ENCODE measurements around the gene TMTC3.
"Not testable (repeated sequence)": the region's sequence is repeated elsewhere in the genome, so short reads cannot be mapped to it uniquely, and the experiment has no call there.

Gene TMTC3

DNA sequence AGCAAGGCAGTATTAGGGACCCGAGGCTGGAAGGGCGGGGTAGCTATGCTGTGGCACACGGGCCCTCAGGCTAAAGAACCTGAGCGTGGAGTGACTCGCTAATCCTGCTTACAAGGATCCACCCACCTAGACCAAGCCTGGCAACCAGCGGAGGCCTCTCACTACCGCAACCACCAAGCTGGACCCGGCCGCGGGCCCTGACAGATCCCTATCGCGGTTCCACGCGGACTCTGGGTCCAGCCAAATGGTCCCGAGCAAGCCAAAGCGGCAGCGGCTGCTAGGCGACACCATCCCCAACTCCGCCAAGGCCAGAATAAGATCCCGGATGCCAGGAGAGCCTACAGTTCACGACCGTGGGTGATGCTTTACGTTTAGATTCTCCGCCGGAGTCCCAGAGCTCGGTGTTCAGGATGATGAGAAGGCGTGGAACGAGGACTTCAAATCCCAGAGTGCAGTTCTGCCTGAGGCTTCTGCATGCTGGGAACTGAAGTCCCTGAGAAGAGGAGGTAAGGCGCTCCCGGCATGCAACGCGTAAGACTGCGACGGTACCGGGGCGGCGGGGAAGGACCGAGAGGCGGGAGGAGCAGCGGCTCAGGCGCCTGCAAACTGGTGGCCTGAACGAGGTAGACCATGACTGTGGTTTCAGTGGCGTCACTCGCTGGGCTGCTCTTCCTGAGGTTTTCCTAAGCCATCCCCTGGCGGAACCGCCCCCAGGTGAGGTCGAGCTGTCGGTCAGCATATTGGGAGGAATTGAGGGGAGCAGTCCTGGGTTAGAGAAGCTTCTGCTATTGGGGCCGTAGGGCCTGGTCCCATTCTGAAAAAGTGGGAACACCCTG lies at the start of gene TMTC3, which contains the start of gene CEP290:
Gene TMTC3 (plus strand): TSS at position 534 of the 836 bp plus-strand sequence. CDS start 6,009 bp downstream, outside the sequence.
Gene CEP290 (minus strand): TSS at position 315 of the 836 bp plus-strand sequence. CDS start 781 bp downstream, outside the sequence.
- peak; percentile 98 for DNase-seq (ENCODE audit: low spot score)

DNA sequence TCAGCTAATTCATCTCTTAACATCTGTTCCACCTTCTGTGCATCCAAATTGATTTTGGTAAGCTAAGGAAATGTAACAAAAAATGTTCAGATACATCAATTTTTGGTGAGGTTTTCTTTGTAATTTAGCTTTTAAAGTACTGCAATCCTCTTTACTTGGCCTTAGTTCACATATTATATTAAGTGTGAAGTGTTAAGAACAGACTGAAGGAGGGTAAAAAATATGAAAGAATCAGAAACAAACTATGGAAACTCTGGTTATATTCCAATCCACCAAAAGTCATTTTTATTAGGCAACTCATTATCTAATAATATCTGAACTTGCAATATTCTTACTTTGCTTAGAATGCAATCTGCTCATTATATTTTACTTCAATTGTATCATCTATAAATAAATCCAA lies 49.3 kb upstream of the TMTC3 start:
- DNase-seq (ENCODE audit: low spot score): no peak

DNA sequence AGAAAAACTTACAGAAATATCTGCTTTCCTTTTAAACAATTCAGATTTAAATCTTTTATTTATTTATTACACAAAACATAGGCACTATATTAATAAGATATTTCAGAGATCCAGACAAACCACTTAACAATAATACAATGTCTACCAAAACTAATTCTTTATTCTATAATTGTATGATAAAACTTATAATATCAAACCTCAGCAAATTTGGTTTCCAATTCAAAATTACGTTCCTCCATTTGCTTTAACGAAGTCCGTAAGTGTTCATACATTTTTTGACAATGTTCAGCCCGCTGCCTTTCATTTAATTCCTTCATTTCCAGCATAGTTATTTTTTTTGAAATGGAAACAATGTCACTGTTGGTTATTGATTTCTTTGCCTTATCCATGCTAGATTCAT lies 48.5 kb upstream of the TMTC3 start:
- DNase-seq (ENCODE audit: low spot score): no peak

DNA sequence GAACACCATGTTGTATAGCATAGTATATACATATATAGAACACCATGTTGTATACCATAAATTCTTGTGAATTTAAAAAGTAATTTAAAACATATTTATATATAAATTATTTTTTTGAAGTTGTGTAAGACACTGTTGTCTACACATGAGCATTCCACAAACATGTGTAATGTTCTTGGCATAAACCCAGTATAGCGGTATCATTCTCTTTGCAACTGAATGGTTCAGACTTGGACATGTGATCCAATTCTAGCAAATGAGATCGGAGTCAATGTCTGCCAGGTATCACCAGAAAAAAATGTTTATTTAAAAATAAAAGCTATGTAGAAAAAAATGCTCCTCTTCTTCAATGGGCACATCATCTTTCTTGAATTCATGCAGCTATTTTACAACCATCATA lies 34.1 kb upstream of the TMTC3 start:
- DNase-seq (ENCODE audit: low spot score): no peak

DNA sequence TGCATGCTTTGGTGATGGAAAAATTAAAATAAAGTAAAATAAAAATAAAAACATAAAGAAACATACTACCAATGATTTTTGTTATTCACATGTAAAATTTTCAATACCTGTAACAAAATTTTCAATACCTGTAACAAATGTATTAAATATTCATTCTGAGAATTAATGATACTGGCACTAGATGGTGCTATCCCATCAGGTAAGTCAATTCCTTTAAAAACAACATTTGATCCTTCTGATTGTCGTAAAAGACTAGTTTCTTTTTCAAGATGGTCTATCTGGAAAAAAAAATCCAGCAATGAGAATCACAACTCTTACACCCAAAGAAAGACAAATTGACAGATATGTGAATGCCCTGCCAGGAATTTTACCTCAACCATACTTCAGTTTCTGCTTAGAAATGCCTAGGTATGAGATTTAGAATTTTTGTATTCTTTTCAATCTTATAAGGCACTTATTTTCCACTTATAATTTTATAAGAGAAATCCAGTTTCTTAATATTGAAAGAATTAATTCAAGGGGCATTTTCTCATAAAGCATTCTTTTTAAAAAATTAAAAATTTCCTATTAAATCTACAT lies 30.9 kb upstream of the TMTC3 start:
- DNase-seq (ENCODE audit: low spot score): no peak

DNA sequence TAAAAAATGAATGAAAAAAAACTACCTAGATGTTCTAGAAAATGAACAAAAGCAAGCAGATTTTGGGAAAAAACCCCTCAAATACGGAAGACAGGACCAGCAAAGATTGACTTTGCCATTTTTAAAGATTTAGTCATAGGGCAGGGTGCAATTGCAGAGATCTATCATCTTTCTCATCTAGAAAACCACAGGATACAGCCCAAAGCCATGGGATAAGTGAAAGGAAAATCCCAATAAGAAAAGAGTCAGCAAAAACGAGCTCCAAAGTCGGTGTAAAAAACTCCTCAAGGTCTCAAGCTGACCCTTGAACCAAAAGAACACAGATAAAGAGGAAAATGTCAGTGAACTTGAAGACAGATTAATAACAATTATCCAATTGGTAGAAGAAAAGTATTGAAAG lies 28.2 kb upstream of the TMTC3 start:
- no peak for DNase-seq (ENCODE audit: low spot score)

DNA sequence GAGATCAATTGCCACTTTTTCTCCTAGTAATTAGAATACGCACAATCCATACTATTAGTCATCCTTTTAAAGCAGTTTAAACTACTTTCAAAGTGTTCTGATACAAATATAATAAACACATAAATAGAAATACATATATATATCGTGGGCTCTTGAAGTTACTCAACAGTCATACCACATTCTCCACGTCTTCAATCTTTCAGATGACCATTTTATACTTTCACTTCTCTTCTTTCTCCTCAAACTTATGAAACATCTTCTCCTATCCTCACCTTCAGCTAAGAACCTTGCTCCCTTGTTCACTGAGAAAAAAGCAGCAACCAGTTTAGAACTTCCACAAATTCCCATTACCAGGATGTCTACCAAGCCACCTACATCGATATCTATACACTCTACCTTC lies 19.4 kb upstream of the TMTC3 start:
- DNase-seq (ENCODE audit: low spot score): no peak

DNA sequence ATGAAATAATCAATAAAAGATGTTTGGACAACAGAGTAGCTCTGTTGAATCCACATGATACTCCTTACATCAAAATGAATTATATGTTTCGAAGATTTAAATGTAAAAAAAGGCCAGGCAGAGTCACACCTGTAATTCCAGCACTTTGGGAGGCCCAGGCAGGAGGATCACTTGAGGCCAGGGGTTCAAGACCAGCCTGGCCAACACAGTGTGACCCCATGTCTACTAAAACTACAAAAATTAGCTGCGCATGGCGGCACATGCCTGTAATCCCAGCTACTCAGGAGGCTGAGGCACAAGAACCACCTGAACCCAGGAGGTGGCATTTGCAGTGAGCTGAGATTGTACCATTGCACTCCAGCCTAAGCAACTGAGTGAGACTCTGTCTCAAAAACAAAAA lies 15.0 kb upstream of the TMTC3 start:
- no peak for DNase-seq (ENCODE audit: low spot score)

DNA sequence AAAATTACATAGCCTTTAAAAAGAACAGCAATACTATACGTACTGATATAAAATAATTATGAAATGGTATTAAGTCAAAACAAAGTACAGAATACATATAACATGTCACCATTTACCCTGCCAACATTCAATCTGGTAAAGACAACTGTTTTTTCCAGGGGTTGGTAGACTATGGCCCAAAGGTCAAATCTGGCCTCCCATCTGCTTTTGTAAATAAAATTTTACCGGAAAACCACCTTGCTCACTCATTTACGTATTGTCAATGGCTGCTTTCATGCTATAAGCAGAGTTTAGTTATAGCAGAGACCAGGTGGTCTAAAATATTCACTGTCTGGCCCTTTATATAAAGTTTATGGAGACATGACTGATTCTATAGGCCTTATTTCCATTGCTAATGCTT lies 14.3 kb upstream of the TMTC3 start:
- no peak for DNase-seq (ENCODE audit: low spot score)

DNA sequence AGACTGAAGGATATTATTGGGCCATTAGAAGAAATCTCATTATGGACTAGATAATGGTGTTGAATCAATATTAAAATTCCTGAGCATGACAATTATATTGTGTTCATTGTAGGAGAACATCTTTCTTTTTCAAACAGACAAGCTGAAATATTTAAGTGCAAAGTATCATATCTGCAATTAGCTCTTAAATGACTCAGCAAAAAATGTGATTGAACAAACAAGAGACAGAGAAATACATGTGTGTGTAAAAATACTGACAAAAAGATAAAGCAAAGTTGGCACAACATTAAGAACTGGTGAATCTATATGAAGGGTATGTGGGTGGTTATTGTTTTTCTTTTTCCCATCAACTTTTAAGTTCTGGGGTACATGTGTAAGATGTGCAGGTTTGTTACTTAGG lies 9.7 kb upstream of the TMTC3 start:
- no peak for DNase-seq (ENCODE audit: low spot score)

DNA sequence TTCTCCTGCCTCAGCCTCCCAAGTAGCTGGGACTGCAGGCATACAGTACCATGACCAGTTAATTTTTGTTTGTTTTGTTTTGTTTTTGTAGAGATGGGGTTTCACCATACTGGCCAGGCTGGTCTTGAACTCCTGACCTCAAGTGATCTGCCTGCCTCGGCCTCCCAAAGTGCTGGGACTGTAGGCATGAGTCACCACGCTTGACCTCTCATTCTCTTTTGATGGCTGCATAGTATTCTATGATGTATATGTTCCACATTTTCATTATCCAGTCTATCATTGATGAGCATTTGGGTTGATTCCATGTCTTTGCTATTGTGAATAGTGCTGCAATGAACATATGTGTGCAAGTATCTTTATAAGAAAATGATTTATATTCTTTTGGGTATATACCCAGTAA lies 8.9 kb upstream of the TMTC3 start:
- not testable (repeated sequence) for DNase-seq (ENCODE audit: low spot score)

DNA sequence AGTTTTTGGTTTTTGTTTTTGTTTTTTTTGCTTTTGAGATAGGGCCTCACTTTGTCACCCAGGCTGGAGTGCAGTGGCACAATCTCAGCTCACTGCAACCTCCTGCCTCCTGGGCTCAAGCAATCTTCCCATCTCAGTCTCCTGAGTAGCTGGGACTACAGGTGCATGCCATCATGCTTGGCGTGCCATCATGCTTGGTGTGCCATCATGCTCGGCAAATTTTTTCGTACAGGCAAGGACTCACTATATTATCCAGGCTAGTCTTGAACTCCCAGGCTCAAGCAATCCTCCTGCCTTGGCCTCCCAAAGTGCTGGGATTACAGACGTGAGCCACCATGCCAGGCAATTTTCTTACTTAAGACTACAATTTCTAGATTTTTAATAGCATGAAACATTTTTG lies 2.4 kb upstream of the TMTC3 start:
- DNase-seq (ENCODE audit: low spot score): not testable (repeated sequence)

DNA sequence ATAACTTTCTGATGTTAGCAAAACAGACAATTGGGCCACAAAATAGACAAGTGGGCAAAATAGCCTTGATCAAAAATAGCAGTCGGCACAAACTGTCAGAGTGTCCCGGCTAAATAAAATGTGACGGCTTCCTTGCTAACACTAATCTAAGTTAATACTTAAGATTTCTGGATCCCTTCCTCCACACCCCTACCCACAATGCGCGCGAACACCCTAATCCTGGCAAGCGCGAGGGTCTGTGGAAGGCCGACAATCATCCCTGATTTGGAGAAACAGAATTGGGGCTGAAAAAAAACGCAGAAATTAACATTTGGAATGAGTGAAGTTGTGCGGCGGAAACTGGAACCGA lies 708 bp upstream of the TMTC3 start:
- DNase-seq (ENCODE audit: low spot score): no peak

DNA sequence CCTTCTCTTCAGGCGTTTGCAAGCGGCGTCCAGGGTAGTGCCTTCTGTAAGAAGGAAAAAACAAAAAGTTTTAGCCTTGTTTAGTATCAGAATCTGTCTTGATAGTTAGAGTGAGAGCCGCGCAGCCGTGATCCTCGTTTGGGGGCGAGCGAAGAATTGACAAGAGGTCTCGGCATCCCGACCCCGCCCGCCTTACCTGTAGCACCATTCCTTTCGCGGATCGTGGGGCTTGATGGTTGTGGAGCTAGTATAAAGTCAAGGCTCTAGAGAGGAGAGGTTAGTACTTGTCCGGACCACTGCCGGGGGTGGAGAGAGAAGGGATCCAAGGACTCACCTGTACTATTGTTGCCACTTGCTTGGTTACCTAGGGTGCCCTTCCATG lies 494 bp downstream of the TMTC3 start:
- no peak for DNase-seq (ENCODE audit: low spot score)

DNA sequence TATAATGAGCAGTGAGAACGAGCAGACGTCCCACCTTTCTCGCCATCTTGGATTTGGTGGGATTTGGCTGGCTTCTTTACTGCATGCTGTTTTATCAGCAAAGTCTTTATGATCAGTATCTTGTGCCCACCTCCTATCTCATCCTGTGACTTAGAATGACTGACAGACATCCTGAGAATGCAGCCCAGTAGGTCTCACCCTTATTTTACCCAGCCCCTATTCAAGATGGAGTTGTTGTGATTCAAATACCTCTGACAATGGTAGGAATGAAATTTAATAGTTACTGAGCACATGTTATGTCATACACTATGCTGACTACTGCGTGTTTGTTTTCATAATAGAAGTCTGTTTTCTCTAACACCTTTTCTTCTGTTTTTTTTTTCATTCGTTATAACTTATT lies 1.9 kb downstream of the TMTC3 start:
- DNase-seq (ENCODE audit: low spot score): no peak

DNA sequence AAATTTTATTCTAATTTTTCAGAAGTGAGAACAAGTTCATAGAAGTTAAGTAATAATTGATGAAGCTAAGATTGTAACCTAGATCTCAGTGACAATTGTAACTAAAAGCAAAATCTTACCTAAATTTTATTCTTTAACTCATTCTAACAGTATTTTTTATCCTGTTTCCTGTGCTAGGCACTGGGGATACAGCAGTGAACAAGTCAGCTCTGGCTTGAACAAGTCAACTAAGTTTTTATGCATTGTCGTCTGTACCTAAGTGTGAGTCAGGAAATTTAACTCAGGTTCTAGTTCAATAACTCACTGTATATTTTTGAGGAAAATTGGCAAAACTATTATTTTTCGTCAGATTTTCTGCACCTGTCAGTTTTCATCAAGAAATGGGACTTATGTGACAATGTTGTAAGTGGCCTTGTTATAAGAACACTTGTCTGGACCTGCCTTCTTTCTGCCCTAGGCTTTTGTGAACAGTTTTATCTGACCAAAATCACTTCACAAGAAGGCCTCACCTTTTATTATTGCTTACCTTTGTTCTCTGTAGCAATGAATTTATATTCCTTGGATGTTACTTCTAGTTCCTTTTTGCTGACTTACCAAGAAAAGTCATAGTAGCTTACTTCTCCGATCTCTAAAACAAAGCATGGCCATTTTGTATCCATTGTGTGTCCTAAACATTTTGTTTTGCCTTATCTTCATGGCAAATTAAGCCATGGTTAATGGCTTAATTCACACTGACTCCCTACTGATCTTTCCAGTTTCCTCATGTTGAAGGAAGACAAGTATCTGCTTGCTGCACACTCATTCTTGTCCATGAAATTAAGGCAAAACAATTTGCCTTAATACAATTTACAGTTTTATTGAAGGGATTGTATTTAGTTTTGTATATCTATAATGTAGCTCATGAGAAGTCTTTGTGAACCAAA lies 2.7 kb downstream of the TMTC3 start:
- no peak for DNase-seq (ENCODE audit: low spot score)

DNA sequence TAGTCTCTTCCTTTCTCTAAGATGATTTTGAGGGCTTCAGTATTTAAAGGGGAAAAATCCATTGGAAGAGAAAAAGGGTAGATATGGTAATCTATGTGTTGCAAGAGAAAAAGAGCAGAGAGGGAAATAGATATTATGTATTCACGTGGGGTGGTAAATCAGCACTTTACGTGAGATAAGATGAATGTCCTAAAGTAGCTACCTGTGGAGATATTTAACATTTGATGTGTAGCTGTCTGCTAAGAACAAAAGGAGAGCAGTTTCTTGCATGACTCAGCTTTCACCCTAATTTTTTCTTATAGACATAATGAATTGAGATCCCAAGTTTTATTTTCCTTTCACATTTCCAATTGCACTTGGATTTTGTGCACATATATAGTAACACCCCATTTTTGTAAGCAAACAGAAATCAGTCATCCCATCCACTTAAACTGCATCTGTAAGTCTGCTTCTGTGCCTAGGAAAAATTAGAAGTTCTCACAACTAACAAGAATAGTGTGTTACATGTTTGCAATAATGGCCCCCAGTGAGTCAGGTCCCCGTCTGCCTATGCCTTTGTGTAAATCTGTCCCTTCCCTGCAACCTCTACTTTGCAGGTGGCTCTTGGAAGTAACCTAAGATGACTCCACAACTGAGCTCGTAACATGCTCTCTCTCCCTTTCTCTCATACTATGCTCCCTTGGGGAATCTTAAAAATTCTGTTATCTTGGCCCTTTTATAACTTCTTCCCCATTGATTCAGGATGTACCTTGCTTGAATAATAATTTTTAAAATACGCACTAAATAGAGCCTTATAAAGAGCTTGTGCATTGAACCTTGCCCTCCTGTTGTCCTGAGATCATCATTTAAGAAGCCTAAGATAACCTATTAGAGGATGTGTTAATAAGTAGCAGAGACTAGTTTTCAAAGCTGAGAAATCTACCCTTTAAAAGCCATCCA lies 3.7 kb downstream of the TMTC3 start:
- no peak for DNase-seq (ENCODE audit: low spot score)

DNA sequence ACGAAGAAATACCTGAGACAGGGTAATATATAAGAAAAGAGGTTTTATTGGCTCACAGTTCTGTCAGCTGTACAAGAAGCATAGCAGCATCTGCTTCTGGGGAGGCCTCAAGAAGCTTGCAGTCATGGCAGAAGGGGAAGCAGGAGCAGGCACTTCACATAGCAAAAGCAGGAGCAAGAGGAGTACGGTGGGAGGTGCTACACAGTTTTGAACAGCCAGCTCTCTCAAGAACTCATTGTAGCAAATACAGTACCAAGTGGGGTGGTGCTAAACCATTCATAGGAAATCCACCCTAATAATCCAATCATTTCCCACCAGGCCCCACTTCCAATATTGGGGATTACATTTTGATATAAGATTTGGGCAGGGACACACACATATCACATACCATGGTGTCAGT lies 8.0 kb downstream of the TMTC3 start:
- DNase-seq (ENCODE audit: low spot score): no peak

DNA sequence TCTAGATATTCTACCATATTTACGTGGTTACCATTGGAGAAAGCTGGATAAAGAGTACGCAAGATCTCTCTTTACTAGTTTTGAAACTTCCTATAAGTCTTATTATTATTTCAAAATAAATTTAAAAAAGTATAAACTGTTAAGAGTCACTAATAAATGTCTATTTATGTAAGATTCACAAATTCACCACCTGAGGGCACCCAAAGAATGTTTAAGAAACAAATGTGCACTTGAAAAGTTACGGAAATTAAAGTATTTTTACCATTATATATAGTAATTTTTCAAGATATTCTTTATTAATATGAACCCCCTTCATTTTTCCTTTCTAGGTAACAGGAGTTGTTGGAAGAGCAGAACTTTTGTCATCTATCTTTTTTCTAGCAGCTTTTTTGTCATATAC lies 11.9 kb downstream of the TMTC3 start:
- no peak for DNase-seq (ENCODE audit: low spot score)

DNA sequence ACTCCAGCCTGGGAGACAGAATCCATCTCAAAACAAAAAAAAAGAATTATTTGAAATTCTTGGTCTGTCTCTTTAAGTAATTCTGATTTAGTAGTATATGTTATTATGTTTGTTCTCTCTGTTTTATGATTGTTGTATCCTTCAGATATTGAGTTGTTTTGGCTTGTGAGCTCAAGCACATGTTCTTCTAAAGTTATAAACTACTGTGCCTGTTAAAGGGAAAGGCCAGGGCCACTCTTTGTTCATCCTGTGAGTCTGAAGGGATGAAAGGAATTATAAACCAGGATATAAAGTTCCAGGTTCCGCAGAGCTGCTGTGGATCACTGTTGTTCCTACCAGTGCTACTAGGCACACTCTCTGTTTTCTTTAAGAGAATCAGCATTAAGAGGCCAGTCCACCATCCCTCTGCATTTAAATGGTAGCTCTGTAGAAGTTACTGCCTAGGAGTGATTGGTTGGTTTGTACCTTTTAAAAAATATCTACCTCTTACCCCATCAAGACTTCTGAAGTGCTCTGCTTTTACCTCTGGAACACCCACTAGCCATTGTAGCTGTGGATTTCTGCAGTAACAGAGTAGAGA lies 14.1 kb downstream of the TMTC3 start:
- no peak for DNase-seq (ENCODE audit: low spot score)

DNA sequence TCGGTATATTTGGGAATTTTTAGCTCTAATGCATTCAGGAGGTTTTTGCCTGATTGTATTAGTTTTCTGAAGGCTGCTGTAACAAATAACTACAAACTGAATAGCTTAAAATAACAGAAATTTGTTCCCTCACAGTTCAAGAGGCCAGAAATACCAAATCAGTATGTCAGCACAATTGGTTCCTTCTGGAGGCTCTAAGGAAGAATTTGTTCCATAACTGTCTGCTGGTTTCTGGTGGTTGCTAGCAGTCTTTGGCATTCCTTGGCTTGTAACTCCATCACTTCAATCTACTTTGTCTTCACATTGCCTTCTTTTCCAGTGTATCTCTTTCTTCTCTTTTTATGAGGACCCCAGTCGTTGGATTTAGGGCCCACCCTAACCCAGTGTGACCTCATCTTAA lies 21.3 kb downstream of the TMTC3 start:
- no peak for DNase-seq (ENCODE audit: low spot score)

Data from ecto neural progenitor cell (in vitro differentiated cells).